Upper lobe of left lung (tissue), 6 donors: Measurements from ENCODE around the gene ZCWPW1. TPM values are rescaled to one million over a fixed set of nuclear protein-coding genes. Genes with fewer than 3 reads are reported as not detected.

Experiments
- ATAC-seq, 2 donors: fragments of 200-7000 bp; cut with Tn5 transposase; one replicate each; pipeline ENCODE4 v1.9.1; 2022; ENCODE audit warnings: mild to moderate bottlenecking in 2 of 2, moderate library complexity in 2 of 2; ENCODE audit not compliant: low FRiP score in 2 of 2
- DNase-seq, 2 donors: peaks; one replicate each; pipeline ENCODE4 v3.0.0-alpha.2; 2019 to 2020
- H3K27ac ChIP-seq, 4 donors: fragments of 200-600 bp; sonication (generic); one replicate each; pipeline ENCODE4 v1.5.1; 2016 to 2019
- H3K27me3 ChIP-seq, 4 donors: fragments of 200-600 bp; sonication (generic); one replicate each; pipeline ENCODE4 v1.5.1; 2017 to 2019
- H3K36me3 ChIP-seq, 4 donors: fragments of 200-600 bp; sonication (generic); one replicate each; pipeline ENCODE4 v1.5.1; 2016 to 2019
- H3K4me1 ChIP-seq, 4 donors: fragments of 200-600 bp; sonication (generic); one replicate each; pipeline ENCODE4 v1.5.1; 2018 to 2019
- H3K4me3 ChIP-seq, 4 donors: fragments of 200-600 bp; sonication (generic); one replicate each; pipeline ENCODE4 v1.5.1; 2017 to 2019; ENCODE audit warnings: mild to moderate bottlenecking in 2 of 4, moderate library complexity in 1 of 4
- H3K9me3 ChIP-seq, 4 donors: fragments of 200-600 bp; sonication (generic); one replicate each; pipeline ENCODE4 v1.5.1; 2018 to 2019
- EP300 ChIP-seq, 4 donors: sonication (generic); formaldehyde crosslinking; IDR thresholded peaks; one replicate each; pipeline ENCODE4 v1.5.1; 2017; ENCODE audit warnings: antibody characterized with exemption in 4 of 4, control low read depth in 2 of 4
- POLR2A ChIP-seq, 4 donors: fragments of 450-650 bp; IDR thresholded peaks; one replicate each; pipeline ENCODE4 v1.5.1; 2016 to 2017; ENCODE audit warnings: antibody characterized with exemption in 4 of 4, mild to moderate bottlenecking in 2 of 4
- POLR2AphosphoS5 ChIP-seq, 2 donors: sonication (generic); formaldehyde crosslinking; IDR thresholded peaks; one replicate each; pipeline ENCODE4 v1.5.1; 2017; ENCODE audit warnings: antibody characterized with exemption in 2 of 2
- WGBS, 2 donors: methylation state at CpG; one replicate each; pipeline ENCODE4 v1.1.5; 2017 to 2018; 5-methylcytosine and 5-hydroxymethylcytosine counted together
- total RNA-seq, 6 donors: library from RNA; depleted of rRNA in 4 of 6; stranded (reverse); fragments of >200 nt in 4 of 6; gene quantifications; one replicate each; pipeline versions ENCODE4 v1.1.0 to v1.2.1, GENCODE V29; 2016 to 2021
- TF ChIP-seq, protein P1 (sequence below), 6 experiments: fragments of 450-650 bp in 4 of 6; fragments of 200-600 bp in 2 of 6; sonication (generic) in 2 of 6; IDR thresholded peaks; one replicate each; pipeline ENCODE4 v1.5.1; 2016 to 2019; ENCODE audit warnings: antibody characterized with exemption in 6 of 6
- donor health status: DM: no; HTN: no; CAD: no; lungs with moderate emphysema.
- donor health status: DM: no; HTN: yes; CAD: no; lungs with severe emphysema.

ZCWPW1 gene
- total RNA-seq, 6 donors from 2014 or later, result 3.8 to 6.3 (median 5.2) TPM

DNA sequence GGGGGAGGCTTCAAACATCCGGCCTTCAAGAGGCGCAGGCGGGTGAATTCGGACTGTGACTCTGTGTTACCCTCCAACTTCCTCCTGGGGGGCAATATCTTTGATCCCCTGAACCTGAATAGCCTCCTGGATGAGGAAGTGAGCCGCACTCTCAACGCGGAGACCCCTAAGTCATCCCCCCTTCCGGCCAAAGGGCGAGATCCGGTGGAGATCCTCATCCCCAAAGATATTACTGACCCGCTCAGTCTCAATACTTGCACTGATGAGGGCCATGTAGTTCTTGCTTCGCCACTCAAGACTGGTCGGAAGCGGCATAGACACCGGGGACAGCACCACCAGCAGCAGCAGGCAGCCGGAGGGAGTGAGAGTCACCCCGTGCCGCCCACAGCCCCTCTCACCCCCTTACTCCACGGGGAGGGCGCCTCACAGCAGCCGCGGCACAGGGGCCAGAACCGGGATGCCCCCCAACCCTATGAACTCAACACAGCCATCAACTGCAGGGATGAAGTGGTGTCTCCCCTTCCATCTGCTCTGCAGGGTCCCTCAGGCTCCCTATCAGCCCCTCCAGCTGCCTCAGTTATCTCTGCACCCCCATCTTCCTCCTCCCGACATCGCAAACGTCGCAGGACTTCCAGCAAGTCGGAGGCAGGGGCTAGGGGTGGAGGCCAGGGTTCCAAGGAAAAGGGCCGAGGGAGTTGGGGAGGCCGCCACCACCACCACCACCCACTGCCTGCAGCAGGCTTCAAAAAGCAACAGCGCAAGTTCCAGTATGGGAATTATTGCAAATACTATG is 2.2 kb upstream of the ZCWPW1 start:
- H3K27ac ChIP-seq, result peak overlapping the region; percentile 98 to 100 (median 100)
- no peak for ATAC-seq
- 24 to 26% methylated on average over 13 to 28 of the region's 31 CpGs for WGBS, 2 donors
- TF ChIP-seq, protein P1, sequence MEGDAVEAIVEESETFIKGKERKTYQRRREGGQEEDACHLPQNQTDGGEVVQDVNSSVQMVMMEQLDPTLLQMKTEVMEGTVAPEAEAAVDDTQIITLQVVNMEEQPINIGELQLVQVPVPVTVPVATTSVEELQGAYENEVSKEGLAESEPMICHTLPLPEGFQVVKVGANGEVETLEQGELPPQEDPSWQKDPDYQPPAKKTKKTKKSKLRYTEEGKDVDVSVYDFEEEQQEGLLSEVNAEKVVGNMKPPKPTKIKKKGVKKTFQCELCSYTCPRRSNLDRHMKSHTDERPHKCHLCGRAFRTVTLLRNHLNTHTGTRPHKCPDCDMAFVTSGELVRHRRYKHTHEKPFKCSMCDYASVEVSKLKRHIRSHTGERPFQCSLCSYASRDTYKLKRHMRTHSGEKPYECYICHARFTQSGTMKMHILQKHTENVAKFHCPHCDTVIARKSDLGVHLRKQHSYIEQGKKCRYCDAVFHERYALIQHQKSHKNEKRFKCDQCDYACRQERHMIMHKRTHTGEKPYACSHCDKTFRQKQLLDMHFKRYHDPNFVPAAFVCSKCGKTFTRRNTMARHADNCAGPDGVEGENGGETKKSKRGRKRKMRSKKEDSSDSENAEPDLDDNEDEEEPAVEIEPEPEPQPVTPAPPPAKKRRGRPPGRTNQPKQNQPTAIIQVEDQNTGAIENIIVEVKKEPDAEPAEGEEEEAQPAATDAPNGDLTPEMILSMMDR (IDR thresholded peaks at IDR 0.05), result no peak
- no peak for TF ChIP-seq POLR2A (IDR thresholded peaks at IDR 0.05)
- TF ChIP-seq POLR2AphosphoS5 (IDR thresholded peaks at IDR 0.05), result no peak
- TF ChIP-seq EP300 (IDR thresholded peaks at IDR 0.05), result no peak
- peaks cover 32 to 61% (median 39%) of the 10 kb centered on the region in 4 donors for H3K4me1 ChIP-seq
- peaks cover 0 to 6% (median 0%) of the 10 kb centered on the region in 4 donors for H3K9me3 ChIP-seq
- H3K4me3 ChIP-seq, result peak overlapping the region; percentile 72 to 94 (median 91)
- peaks cover 5 to 32% (median 26%) of the 10 kb centered on the region in 4 donors for H3K36me3 ChIP-seq
- no peaks in the 10 kb centered on the region for H3K27me3 ChIP-seq
- DNase-seq, result peak in 1 of 2 donors; percentile 71

GRCh38 chr7:100429637-100430492 is 1.4 kb upstream of the ZCWPW1 start, which contains the start of gene MEPCE:
MEPCE (plus strand) TSS chr7:100429831; CDS start chr7:100430019, 188 bp downstream.
- ATAC-seq (peak; percentile 84), DNase-seq (peak; percentile 97 to 99)
- TF ChIP-seq EP300 (IDR thresholded peaks at IDR 0.05) (no peak), POLR2A (IDR thresholded peaks at IDR 0.05) (peak in 3 of 4 donors; percentile 9 to 72 (median 65)), POLR2AphosphoS5 (IDR thresholded peaks at IDR 0.05) (peak in 1 of 2 donors; percentile 50)
- TF ChIP-seq, protein P1 (IDR thresholded peaks at IDR 0.05), result peak in 1 of 6 experiments; percentile 7
- Histone ChIP-seq H3K4me3 (peak within 1 kb of the TSS; percentile 72 to 94 (median 91)), H3K4me1 (peaks cover 26 to 53% (median 31%) of the 10 kb centered on the region in 4 donors), H3K9me3 (peaks cover 0 to 6% (median 0%) of the 10 kb centered on the region in 4 donors), H3K27ac (peak within 1 kb of the TSS; percentile 98 to 100 (median 100)), H3K27me3 (no peaks in the 10 kb centered on the region), H3K36me3 (peaks cover 5 to 31% (median 25%) of the 10 kb centered on the region in 4 donors)
- WGBS, 2 donors, result 1 to 4% methylated on average over 15 to 57 of the region's 95 CpGs

DNA sequence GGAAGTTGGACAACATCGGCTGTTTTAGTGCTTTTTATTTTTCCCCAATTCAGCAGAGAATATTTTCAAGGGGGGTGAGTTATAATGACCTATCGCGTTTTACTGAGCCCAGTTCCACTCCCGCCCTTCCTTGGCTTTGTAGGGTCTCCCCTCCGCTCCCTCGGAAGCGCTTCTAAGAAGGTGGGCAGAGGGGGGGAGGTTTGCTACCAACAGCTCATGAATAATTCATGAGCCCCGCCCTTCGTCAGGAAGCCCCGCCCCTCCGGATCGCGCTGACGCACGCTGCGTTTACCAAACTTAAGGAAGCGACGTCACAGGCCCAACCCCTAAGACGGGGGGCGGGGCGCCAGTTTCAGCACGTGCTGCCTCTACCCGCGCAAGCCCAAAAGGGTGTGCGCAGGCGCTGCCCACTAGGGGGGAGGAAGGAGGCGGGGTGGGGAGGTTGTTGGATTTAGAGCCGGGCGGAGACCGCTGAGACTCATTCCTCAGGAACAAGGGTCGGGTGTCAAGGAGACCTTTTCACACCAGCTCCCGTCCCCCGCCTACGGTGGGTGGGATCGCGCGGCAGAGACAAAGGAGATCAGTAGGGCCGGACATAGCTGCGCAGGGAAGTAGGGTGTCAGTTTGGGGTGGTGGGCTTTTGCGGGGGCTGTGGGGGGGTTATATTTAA is 599 bp upstream of the ZCWPW1 start:
- Histone ChIP-seq H3K4me3 (peak overlapping the region; percentile 61 to 94 (median 91)), H3K27ac (peak overlapping the region; percentile 98 to 100 (median 100)), H3K4me1 (peaks cover 23 to 45% (median 26%) of the 10 kb centered on the region in 4 donors), H3K36me3 (peaks cover 4 to 24% (median 19%) of the 10 kb centered on the region in 4 donors), H3K9me3 (peaks cover 0 to 6% (median 0%) of the 10 kb centered on the region in 4 donors), H3K27me3 (no peaks in the 10 kb centered on the region)
- 0 to 2% methylated on average over 15 to 40 of the region's 40 CpGs for WGBS, 2 donors
- peak; percentile 91 to 95 for ATAC-seq
- DNase-seq, result peak; percentile 100
- TF ChIP-seq POLR2AphosphoS5 (IDR thresholded peaks at IDR 0.05) (peak; percentile 80 to 86), POLR2A (IDR thresholded peaks at IDR 0.05) (peak in 2 of 4 donors; percentile 86), EP300 (IDR thresholded peaks at IDR 0.05) (peak in 1 of 4 donors; percentile 72)
- TF ChIP-seq, protein P1 (IDR thresholded peaks at IDR 0.05), result peak; percentile 18 to 86 (median 71)

DNA sequence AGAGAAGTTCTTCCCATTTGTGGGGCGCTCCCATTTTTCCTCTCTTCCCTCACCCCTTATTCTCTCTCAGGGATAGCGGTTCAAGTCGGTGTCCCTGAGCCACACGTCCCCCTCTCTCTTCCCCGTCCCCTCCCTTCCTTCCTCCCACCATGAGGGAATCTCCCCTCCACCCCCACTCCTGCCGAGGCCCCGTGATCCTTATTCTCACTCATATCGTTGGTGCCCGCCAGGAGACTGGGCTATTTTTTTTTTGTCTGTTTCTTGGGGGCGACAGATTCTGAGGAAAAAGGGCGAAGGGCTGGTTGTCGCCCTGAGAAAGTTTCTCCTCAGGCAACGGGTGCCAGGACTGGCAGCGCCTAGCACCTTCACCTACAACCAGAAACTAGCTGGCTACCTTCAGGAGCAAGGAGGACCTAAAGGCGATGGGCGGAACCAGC is 723 bp downstream of the ZCWPW1 start:
- 53 to 60% methylated on average over 14 to 16 of the region's 16 CpGs for WGBS, 2 donors
- H3K27me3 ChIP-seq, result no peaks in the 10 kb centered on the region
- peaks cover 23 to 35% (median 26%) of the 10 kb centered on the region in 4 donors for H3K4me1 ChIP-seq
- H3K9me3 ChIP-seq, result peaks cover 0 to 6% (median 0%) of the 10 kb centered on the region in 4 donors
- H3K4me3 ChIP-seq, result peak overlapping the region in 3 of 4 donors; percentile 89 to 94 (median 93)
- H3K27ac ChIP-seq, result peak overlapping the region; percentile 98 to 100 (median 100)
- H3K36me3 ChIP-seq, result peaks cover 0 to 11% (median 6%) of the 10 kb centered on the region in 4 donors
- no peak for ATAC-seq
- no peak for DNase-seq
- TF ChIP-seq, protein P1 (IDR thresholded peaks at IDR 0.05), result no peak
- TF ChIP-seq EP300 (IDR thresholded peaks at IDR 0.05), result no peak
- TF ChIP-seq POLR2A (IDR thresholded peaks at IDR 0.05), result no peak
- no peak for TF ChIP-seq POLR2AphosphoS5 (IDR thresholded peaks at IDR 0.05)
